Renal cortical epithelial cell (primary cell): Measurements from ENCODE around the gene TSPAN18. TPM values are rescaled to one million over a fixed set of nuclear protein-coding genes. Genes with fewer than 3 reads are reported as not detected.
"Not testable (repeated sequence)": the region's sequence is repeated elsewhere in the genome, so short reads cannot be mapped to it uniquely, and the experiment has no call there.

Experiments used
- DNase-seq: peaks from one replicate; pipeline ENCODE4 v3.0.0-alpha.2; 2011; ENCODE audit warnings: low read depth
- total RNA-seq: library from RNA; depleted of rRNA; stranded (reverse); fragments of >200 nt; gene quantifications from 2 replicates; pipeline ENCODE4 v1.2.3, GENCODE V29; 2014

The TSPAN18 gene
- total RNA-seq, 1 donor from 2014 or later = 6.7 TPM

GRCh38 chr11:44868455-44869421, 142.0 kb downstream of the TSPAN18 start:
- DNase-seq = no peak

GRCh38 chr11:44870181-44870580, 143.4 kb downstream of the TSPAN18 start:
- no peak for DNase-seq

- DNase-seq = no peak
Measured at GRCh38 chr11:44870615-44871176, 143.9 kb downstream of the TSPAN18 start.

DNA sequence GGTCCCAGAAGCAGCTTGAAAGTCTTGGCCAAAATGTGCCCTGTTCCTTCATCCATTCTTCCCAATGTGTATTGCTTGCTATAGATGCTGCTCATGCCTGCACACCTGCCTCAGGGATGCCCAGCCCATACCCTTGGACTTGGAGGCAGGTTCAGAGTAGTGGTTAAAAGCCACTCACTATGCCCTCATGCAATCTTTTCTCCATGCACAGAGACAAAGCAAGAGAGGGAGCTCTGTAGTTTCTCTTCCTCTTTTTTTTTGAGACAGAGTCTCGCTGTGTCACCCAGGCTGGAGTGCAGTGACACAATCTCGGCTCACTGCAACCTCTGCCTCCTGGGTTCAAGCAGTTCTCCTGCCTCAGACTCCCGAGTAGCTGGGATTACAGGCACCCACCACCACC, 144.9 kb downstream of the TSPAN18 start:
- not testable (repeated sequence) for DNase-seq

GRCh38 chr11:44872556-44872955, 145.8 kb downstream of the TSPAN18 start:
- no peak for DNase-seq

DNA sequence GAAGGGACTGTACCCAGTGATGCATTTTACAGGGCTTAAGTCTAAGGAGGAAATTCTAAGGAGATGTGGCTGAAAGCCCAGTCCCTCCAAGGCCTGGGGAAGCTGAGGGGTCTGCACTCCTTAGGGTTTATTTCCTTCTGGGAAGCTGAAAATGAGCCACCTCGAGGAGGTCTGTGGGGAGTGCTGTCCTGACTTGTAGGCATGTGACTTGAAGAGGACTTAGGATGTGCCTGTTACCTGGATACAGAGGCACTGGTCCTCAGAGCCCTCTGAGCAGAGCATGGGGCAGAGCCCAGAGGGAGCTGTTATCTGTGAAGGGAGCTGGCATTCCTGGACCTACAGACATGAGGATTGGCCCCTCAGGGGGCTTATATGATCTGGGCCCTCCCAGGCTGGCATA, 146.8 kb downstream of the TSPAN18 start:
- DNase-seq = no peak

DNA sequence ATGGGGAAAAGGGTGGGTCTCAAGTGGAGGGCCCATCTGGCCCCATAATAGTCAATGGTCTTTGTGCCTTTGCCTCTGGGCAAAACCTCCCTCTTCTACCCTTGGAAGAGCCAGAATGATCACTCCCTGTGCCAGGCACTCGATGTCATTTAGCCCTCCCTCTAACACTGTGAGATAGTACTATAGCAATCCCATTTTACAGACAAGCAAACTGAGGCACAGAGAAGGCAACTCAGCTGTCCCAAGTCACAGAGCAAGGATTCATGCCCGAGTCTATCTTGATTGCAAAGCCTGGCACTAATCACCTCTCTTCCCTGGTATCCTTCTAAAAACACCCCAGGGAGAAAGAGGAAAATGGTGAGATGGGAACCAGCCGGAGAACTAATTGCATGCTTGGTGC, 147.5 kb downstream of the TSPAN18 start:
- DNase-seq = no peak

- no peak for DNase-seq
Measured at GRCh38 chr11:44875037-44875436, 148.3 kb downstream of the TSPAN18 start.

- DNase-seq = no peak
Measured at GRCh38 chr11:44876194-44876723, 149.5 kb downstream of the TSPAN18 start.

GRCh38 chr11:44876906-44877305, 150.1 kb downstream of the TSPAN18 start:
- DNase-seq = no peak

DNA sequence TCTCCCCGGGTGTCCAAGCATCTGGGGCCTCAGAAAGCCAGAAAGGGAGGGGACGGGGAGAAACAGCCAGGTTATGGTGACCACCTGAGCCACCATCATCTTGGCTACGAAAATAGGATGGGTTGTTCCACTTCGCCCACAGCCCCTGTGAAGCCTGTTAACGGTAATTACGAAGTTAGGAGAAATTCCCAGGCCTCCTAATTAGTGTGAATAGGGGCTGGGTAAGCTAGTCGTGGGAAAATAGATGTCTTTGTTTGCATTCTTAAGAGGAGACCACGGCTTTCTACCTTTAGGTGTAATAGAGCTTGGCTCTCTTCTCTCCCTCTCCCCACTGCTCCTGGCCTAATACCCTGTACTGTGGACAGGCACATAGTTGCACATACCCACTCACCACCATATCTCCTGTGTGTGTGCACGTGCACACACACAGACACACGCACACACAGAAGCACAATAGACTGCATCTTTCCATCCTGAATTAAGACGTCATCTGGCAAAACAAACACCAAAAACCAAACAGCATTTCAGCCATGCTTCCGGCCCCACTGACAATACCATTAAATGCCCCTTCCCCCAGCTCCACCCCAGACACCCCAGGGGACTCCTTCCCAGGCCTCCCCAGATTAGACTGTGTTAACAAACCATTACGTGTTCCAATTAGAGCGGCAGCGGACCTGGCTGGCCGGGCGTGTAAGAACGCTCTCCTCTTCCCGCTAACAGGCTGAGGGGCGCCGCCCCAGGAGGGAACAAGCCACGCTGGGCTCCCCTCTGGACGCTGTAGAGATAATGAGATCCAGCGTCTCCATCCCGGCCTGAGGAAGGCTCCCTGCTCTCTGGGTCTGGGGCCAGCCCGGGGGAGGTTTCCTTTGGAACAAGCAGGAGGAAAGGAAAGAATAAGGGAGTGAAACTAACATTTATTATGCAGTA, 151.1 kb downstream of the TSPAN18 start:
- no peak for DNase-seq

- no peak for DNase-seq
Measured at GRCh38 chr11:44878711-44879110, 151.9 kb downstream of the TSPAN18 start.

- DNase-seq = no peak
Measured at GRCh38 chr11:44879432-44879831, 152.7 kb downstream of the TSPAN18 start.

DNA sequence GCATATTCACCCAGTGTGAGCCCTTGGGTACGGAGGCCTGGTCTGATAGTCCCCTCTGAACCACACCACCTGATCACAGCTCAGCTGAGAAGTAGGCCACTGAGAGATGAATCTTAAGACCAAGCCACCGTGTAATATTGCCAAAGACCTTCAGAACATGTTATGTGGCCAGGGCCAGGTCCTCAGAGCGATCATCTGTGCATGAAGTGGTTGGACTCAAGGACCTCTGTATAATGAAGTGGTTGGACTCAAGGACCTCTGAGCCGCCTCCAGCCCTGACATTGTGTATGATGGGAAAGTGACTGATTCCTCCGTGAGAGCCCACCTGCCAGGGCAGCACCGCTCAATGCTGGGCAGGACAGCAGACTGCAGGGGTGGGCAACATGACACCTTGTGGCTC, 153.7 kb downstream of the TSPAN18 start:
- DNase-seq = no peak

- no peak for DNase-seq
Measured at GRCh38 chr11:44880953-44881352, 154.2 kb downstream of the TSPAN18 start.

DNA sequence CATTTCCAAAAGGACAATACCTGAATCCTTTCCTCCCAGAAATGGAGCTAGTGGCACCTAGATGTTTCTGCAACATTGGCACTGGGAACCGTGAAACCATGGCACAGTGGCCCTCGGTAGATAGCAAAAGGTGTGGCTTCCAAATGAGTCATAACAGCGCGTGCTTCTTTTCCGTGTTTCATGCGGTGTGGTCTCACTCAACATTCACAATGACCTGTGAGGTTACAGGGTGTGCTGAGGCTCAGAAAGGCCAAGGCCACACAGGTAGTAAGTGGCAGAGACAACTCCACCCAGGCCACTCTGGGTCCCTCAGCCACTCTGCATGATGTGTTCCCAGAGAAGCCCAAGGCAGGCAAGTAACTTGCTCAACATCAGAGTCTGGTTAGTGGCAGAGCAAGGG, 156.5 kb downstream of the TSPAN18 start:
- DNase-seq = no peak

DNA sequence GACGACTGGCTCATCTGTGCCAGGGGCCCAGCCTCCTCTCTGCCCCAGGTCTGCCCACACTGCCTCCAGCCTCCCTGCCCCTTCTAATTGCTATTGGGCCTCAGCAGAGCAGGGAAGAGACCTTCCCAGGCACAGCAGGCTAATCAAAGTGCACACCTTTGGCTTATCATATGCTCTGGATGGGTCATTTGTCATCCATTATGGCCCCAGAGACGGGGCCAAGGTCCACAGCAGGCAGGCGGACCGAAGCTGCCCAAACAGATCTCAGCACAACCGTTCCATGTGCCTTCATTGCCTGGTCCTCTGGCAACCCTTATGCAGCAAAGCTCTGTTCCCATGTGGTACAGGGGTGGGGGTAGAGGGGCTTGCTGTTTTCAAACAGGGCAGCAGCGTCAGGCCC, 157.3 kb downstream of the TSPAN18 start:
- no peak for DNase-seq

DNA sequence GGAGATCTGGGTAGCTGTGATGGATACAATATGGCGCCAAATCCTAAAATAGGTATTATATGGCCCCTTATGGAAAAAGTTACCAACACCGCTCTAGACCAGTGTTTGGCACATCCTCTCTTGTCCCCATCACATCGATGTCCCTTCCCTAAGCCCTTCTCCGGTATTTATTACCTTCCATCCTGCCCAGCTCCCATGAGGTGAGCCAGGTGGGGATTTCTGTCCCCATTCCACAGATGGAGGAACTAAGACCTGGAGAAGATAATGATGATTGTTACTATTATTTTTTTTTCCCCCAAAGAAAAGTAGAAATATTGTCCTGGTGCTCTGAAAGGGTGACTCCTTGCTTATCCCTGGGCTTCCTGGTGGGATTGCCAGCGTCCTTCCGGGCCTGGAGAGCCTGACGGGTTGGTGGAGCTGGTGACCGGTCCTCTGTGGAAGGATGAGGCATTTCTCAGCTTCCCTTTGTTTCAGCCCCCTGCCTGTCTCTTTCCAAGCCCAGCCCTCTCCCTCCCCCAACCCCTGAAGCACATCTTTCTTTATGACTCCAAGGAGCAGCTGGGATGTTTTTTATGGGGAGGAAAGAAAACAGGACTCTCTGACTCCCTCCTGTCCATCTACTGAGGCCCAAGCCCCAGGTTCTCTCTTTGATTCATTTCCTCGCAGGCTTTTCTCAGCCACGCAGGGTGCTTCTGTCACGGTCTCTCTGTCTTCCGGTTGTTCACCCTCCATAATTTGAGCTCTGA, 158.5 kb downstream of the TSPAN18 start:
- DNase-seq = no peak

DNA sequence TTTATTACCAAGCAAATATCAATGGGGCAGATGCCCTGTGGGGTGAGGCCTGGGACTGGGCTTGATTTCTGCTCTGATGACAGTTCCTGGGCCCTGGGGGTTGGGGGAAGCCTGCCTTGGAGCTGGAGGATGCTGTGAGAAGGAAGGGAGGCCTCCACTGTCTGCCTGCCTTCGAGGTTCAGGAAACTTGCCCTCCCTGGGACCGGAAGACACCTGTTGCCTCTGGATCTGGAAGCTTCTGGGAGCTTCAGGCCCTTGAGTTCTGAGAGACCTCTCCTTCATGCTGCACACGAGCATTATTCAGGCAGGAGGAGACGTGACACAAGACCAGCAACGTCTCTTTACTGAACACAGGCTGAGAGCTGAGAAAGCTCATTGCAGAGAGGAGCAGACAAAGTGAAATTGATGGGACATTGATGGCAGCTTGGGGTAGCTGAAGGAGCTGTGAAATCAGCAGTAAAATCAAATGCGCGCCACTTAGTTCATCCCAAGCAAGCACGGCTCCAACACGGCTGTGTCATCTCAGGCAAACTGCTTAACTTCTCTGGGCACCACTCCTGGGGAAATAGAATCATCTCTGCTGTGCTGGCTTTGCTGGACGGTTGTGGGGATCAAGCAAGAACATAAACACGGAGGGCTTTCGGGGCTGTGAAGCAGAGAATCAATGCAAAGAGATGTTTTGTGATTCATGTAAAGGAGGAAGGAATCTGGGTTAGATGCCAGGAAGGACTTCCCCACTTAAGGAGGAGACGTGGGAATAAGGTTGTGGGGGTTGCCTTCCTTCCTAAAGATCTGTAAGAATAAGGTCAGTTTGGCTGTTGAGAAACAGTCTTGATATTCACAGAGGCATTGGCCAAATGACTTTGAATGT, 159.4 kb downstream of the TSPAN18 start:
- no peak for DNase-seq

- peak; percentile 32 for DNase-seq
Measured at GRCh38 chr11:44886790-44887140, 160.0 kb downstream of the TSPAN18 start.
